OCI-M2 (cell line): Measurements from ENCODE around the gene RANBP1.

ENCODE experiments used
- DNase-seq: peaks from one replicate; lab custom pipeline; 2025; ENCODE audit not compliant: unreplicated experiment; lab: John Stamatoyannopoulos, UW

RANBP1 gene

DNA sequence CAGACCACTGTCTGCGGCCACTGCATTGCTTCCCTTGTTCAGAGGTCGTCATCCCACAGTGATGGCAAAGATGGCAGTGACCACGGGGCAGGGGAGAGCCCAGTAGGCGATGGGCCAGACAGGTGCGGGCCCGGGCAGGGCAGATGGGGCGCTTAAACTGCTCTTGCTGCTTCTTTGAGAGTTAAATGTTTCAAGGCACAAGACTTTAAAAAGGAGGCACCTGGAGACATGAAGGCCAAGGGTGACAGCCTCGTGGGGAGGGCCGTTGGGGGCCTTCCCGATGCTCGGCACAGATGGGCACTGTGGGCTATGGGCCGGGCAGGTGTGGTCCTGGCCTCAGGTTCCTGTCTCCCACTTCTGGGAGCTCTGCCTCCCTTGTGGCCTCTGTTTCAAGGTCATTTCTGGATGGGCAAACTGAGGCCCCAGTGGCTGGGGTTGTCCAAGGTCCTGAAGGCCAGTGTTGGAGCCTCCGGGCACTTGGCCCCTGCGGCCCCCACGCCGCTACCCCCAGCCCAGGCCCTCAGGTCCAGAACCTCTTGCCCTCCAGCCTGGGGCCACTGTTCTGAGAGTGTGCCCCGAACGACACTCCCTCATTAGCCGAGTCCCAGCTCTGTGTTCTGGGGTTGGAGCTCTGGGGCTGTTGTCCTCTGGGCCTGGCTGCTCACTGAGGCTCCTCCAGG, 51.9 kb downstream of the RANBP1 start:
- DNase-seq: no peak

DNA sequence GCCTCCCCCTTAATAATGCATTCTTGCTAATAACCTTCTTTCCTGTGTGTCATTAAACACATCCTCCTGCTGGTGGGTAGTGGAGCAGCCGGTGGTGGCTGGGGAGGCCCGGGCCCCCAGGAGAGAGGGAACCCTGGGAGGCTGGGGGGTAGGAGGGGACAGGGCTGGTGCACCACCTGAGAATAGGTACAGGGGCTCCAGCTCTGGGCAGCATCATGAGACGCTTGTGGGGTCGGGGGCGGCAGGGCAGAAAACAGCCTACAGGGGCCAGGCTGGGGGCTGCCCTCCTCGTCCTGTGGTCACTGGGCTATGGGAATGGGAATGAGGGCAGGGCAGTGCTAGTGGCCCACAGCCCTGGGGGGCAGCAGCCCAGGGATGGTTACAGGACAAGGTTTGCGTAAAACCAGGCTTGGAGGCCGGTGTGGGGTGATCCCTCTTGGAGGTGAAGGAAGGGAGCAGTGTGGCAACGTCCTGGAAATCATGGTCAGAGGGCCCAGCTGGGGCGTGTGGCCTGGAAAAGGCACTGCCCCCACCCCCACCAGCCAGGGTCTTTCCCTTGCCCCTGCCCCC, 53.4 kb downstream of the RANBP1 start:
- DNase-seq: no peak

DNA sequence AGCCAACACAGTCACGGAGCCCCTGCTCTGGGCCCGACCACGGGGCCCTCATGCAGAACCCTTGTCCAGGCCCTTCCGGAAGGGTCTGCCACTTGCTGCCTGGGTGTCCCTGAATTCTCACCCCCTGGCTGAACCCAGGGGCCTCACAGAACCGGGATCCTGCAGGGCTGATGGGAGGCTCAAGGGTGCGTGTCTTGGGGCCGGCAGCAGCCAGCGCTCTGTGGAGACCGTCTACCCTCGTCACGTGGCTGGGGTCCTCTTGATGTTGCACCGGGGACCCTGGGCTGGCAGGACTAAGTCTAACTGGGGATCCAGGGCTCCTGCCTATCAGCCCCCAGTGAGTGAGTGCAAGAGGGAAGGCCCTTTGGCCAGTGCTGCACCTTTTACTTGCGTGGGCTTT, 54.3 kb downstream of the RANBP1 start:
- no peak for DNase-seq

DNA sequence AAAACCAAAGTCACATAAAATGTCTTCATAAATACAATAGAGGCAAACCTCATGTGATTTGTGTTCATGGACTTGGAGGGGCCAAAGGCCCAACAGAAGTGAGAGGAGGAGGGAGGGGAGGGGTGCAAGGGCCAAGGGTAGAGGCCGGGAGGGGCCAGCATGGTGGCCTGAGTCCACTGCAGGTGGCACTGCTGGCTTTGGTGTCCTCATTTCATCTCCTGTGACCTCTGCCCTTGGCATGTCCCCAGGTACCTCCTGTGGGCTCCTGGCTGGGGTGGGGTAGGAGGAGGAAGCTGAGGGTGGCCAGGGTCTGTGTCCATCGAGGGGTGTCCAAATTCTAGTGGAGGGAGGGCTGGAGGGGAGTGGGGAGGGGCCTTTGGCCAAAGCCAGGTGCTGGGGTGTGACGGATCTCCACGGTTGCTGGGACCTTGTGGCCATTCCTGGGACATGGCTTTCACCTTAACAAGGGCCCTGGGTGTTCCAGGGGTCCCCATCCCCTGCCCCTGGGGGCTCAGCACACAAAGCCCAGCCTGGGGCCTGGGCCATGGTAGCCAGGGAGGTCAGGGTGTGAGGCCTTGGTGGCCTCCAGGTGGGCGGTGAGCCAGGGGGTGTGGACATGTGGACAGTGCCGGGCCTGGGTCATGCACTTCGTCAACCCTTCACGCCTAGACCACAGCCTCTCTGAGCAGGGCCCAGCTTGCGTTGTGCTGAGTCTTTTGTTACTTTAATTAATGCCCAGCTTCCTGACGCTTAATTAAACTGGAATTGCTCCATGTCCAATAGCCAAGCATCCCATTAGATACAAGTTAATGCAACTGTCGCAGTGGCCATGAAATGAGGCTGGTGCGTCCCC, 55.6 kb downstream of the RANBP1 start:
- no peak for DNase-seq

DNA sequence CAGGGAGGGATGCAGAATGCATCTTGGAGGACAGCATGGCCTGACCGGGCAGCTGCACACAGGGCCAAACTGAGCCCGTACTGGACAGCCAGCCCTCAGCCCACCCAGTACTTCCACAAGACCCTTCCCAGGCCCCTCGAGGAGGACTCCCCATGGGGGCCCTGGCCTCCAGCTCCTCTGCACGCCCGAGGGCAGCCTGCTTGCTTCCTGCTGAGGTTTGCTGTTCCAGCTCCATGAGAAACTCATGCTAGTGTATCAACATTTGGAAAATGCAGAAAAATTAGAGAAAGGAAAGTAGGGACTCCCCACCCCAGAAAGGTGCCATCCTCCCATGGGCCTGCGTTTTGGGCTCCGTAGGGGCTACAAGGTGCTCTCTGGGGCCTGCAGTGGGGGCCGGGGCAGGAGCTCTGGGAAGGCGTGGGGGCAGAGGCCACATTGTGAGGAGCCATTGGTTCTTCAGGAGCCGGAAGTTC, 56.3 kb downstream of the RANBP1 start:
- no peak for DNase-seq

DNA sequence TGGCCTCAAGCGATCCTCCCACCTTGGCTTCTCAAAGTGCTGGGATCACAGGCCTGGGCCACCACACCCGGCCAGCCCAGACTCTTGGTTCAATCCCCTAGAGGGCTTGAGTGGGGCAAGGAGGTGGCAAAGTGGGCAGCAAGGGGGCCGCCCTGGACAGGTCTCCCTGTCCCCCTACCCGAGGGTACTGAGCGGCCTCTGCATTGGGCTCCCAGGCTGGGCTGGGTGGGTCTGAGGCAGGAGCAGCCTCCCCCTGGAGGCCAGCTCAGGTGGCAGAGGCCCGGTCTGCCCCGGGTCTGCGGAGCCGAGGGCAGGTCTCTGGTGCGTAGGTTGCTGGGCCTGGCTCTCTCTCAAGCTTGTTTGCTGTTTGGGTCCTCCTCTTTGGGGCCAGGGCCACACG, 57.3 kb downstream of the RANBP1 start:
- no peak for DNase-seq

DNA sequence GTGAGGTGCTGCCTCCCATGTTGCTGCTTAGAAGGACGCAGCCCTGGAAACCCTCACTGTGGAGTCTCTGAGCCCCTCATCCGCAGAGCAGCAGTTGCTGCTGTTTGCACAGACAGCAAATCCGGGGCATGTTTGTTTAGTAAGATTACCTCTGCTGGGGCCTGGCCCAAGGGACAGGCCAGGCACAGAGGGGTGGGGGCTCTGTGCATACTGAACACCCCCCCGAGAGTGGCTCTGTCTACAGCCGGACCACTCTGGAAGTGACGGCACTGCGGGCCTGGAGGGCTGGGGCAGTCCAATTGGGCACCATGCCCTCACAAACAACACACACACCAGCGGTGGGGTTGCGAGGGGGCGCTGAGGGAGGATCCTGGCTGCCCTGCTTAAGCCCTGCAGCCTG, 57.9 kb downstream of the RANBP1 start:
- no peak for DNase-seq

DNA sequence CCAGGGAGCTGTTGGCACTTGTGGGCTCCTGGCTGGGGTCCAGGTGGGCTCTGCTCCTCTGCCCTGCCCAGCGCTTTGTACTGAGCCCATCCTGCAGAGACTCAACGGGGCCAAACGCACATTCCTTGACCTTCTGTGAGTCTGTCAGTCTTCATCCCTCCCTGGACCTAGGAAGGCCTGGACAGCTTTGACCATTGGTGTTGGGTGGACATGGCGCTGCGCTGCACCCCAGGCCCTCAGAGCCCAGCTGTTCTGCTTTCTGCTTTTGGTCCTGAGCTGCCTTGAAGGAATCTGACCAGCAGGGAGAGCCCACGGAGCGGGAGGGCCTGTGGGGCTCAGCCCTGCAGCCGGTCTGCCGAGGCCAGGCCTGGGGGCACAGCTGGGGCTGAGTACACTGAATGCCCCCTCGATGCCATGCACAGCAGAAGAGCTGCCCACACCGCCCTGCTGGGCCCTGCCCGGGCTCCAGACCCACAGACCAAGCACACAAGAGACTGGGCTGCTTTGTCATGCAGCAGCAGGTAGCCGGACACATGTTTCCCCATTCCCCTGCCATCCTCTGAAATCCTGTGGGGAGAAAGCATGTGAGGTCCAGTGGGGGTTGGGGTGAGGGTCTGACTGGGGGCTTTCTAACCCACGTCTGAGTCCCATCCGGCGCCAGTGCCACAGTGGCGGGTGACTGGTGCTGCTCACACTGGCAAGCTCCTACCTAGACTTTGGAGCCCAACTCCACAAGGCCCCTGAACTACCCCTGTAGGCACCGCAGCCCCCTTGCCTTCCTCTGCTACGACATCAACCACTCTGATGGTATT, 59.1 kb downstream of the RANBP1 start:
- no peak for DNase-seq

DNA sequence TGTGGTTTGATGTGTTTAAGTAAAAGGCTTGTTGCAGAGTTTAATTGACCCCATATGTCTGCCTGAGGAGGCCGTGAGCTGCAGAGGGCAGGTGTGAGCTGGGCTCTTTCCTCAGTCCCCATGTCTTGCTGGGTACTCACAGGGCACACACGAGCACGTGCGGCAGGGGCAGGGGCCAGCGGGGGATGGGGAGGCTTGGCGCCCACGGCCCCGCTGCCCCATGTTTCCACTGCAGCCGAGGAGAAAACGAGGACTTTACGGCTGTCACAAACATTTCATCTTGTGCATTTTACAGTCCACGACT, 59.6 kb downstream of the RANBP1 start:
- no peak for DNase-seq

DNA sequence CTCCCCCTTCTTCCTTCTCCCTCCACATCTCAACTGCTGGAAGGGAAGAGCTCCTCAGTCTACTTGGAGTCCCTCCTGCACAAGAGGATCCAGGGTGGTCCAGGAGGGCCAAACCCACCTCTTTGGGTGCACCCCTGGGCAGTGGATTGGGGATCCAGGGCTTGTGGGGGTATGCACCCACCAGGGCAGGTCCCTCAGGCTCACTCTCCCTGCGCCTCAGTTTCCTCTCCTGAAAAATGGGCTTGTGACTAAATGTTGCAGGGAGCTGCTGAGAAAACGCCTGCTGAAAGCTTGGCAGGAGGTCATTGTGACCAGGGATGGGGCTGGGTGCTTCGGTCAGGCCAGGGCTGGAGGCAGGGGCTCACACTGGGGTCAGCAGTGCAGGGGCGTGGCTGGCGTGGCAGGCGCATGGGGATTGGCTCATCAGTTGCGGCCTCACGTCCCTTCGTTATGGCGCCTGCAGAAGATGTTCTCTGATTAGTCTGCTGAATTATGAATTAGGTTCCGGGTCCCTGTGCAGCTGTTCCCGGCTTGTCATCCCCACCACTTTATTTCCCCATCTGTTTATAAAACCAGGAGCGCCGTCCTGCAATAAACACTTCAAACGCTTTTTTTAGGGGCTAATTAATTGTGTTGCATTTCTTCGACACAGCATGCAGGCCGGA, 60.6 kb downstream of the RANBP1 start:
- DNase-seq: no peak
